Neural cell (in vitro differentiated cells): ENCODE data around the gene INPP5A. TPM values are rescaled to one million over a fixed set of nuclear protein-coding genes. Genes with fewer than 3 reads are reported as not detected.

ENCODE experiments used
- H2AFZ ChIP-seq: fragments of 200-600, 300-800 bp; sonication (generic), shearing (Covaris generic); 2 replicates; pipeline ENCODE4 v1.6.0; 2014; ENCODE audit warnings: low read depth, mild to moderate bottlenecking, antibody characterized with exemption, low read length, moderate library complexity
- H3F3A ChIP-seq: fragments of 200-600 bp; shearing (Covaris generic); 2 replicates; pipeline ENCODE4 v1.6.1; 2016; ENCODE audit warnings: mild to moderate bottlenecking, moderate library complexity, mixed read lengths, antibody characterized with exemption, low read length; ENCODE audit not compliant: insufficient read depth, poor library complexity, severe bottlenecking
- H3K27ac ChIP-seq: fragments of 200-600, 300-800 bp; sonication (generic), shearing (Covaris generic); 2 replicates; pipeline ENCODE4 v1.5.1; 2014; ENCODE audit warnings: mild to moderate bottlenecking, low read length, moderate library complexity
- H3K27me3 ChIP-seq: fragments of 300-800, 200-600 bp; sonication (generic), shearing (Covaris generic); 2 replicates; pipeline ENCODE4 v1.6.0; 2014; ENCODE audit warnings: mild to moderate bottlenecking, low read depth, low read length, moderate library complexity; ENCODE audit not compliant: insufficient read depth
- H3K36me3 ChIP-seq: fragments of 300-800, 200-600 bp; sonication (generic), shearing (Covaris generic); 2 replicates; pipeline ENCODE4 v1.5.1; 2014; ENCODE audit warnings: mild to moderate bottlenecking, antibody characterized with exemption, low read length, moderate library complexity; ENCODE audit not compliant: insufficient read depth
- H3K4me2 ChIP-seq: fragments of 300-800, 200-600 bp; sonication (generic), shearing (Covaris generic); 2 replicates; pipeline ENCODE4 v1.6.0; 2014; ENCODE audit warnings: mild to moderate bottlenecking, low read length
- H3K4me3 ChIP-seq: fragments of 300-800, 200-600 bp; sonication (generic), shearing (Covaris generic); 2 replicates; pipeline ENCODE4 v1.5.1; 2014; ENCODE audit warnings: mild to moderate bottlenecking, low read length, moderate library complexity
- H3K79me2 ChIP-seq: fragments of 200-600 bp; shearing (Covaris generic); replicated peaks from 2 replicates; pipeline ENCODE4 v1.6.0; 2014; ENCODE audit warnings: mild to moderate bottlenecking, low read length, moderate library complexity; ENCODE audit not compliant: insufficient read depth
- H3K9ac ChIP-seq: fragments of 300-800, 200-600 bp; sonication (generic), shearing (Covaris generic); 2 replicates; pipeline ENCODE4 v1.6.1; 2016; ENCODE audit warnings: mild to moderate bottlenecking, low read length, mixed read lengths
- H3K9me2 ChIP-seq: fragments of 200-600 bp; shearing (Covaris generic); 2 replicates; pipeline ENCODE4 v1.6.1; 2016; ENCODE audit warnings: mild to moderate bottlenecking, low read length, mixed read lengths; ENCODE audit not compliant: insufficient read depth
- H3K9me3 ChIP-seq: fragments of 200-600, 300-800 bp; sonication (generic), shearing (Covaris generic); 2 replicates; pipeline ENCODE4 v1.6.1; 2016; ENCODE audit warnings: mild to moderate bottlenecking, mixed run types, low read length, moderate library complexity, mixed read lengths
- H4K20me1 ChIP-seq: fragments of 200-600 bp; shearing (Covaris generic); 2 replicates; pipeline ENCODE4 v1.6.1; 2016; ENCODE audit warnings: mild to moderate bottlenecking, mixed run types; ENCODE audit not compliant: insufficient read depth
- EP300 ChIP-seq: fragments of 450-650 bp; conservative IDR thresholded peaks from 2 replicates; pipeline ENCODE4 v1.6.1; 2014; ENCODE audit warnings: antibody characterized with exemption, mild to moderate bottlenecking, moderate library complexity; ENCODE audit not compliant: poor library complexity, severe bottlenecking
- EZH2 ChIP-seq: fragments of 200-600, 300-800 bp; shearing (Covaris generic), sonication (generic); IDR thresholded peaks from 2 replicates; pipeline ENCODE4 v1.6.1; 2014; ENCODE audit warnings: antibody characterized with exemption, low read length, borderline replicate concordance, mild to moderate bottlenecking; ENCODE audit not compliant: insufficient read depth, poor library complexity, severe bottlenecking
- MXI1 ChIP-seq: fragments of 450-650 bp; conservative IDR thresholded peaks from 2 replicates; pipeline ENCODE4 v1.6.1; 2014; ENCODE audit warnings: antibody characterized with exemption, mild to moderate bottlenecking; ENCODE audit not compliant: poor library complexity, severe bottlenecking
- POLR2AphosphoS5 ChIP-seq: IDR thresholded peaks from 2 replicates; pipeline ENCODE4 v1.6.1; 2012
- RAD21 ChIP-seq: fragments of 450-650 bp; conservative IDR thresholded peaks from 2 replicates; pipeline ENCODE4 v1.6.1; 2014; ENCODE audit warnings: antibody characterized with exemption, mild to moderate bottlenecking, moderate library complexity
- SMC3 ChIP-seq: fragments of 450-650 bp; conservative IDR thresholded peaks from 2 replicates; pipeline ENCODE4 v1.6.1; 2014; ENCODE audit warnings: antibody characterized with exemption, mild to moderate bottlenecking, moderate library complexity; ENCODE audit not compliant: poor library complexity
- TAF1 ChIP-seq: IDR thresholded peaks from 2 replicates; pipeline ENCODE4 v1.6.1; 2012; ENCODE audit warnings: low read depth
- polyA plus RNA-seq: library from polyadenylated mRNA; depleted of rRNA; stranded (reverse); fragments of >200 nt; gene quantifications from 2 replicates; pipeline ENCODE4 v1.2.3, GENCODE V29; 2014
- TF ChIP-seq, protein P1 (sequence below): IDR thresholded peaks from 2 replicates; pipeline ENCODE4 v1.6.1; 2012; ENCODE audit warnings: borderline replicate concordance
- TF ChIP-seq, protein P2 (sequence below): fragments of 450-650 bp; IDR thresholded peaks from 2 replicates; pipeline ENCODE4 v1.5.1; 2014; ENCODE audit warnings: antibody characterized with exemption, mild to moderate bottlenecking, moderate library complexity; ENCODE audit not compliant: poor library complexity, severe bottlenecking

Gene INPP5A
- polyA plus RNA-seq, 1 donor from 2014 or later, result 48.8 TPM

DNA sequence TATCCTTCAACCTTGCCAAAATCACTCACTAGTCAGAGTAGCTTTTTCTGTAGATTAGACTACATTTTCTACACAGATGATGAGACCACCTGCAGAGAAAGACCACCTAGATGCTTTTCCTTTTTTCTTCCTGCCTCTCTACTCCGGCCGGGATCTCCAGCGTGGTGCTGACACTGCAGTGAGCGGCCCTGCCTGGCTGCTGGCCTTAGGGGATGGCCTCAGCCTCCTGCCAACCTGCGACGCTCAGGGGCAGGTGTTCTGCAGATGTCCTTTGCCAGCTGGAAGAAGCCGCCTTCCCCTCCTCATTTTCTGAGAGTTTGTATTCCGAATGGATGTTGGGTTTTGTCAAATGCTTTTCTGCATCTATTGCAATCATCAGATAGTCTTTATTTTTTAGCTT lies 291.8 kb downstream of the INPP5A start:
- Histone ChIP-seq H3K4me2 (no peak overlapping the region), H3K9me3 (no peaks in the 10 kb centered on the region), H3K79me2 (no peaks in the 10 kb centered on the region), H3K36me3 (no peaks in the 10 kb centered on the region), H2AFZ (no peak overlapping the region), H3F3A (peaks cover 3% of the 10 kb centered on the region), H4K20me1 (no peaks in the 10 kb centered on the region), H3K27ac (no peak overlapping the region), H3K9me2 (no peaks in the 10 kb centered on the region), H3K4me3 (no peak overlapping the region), H3K9ac (no peak overlapping the region), H3K27me3 (no peaks in the 10 kb centered on the region)
- TF ChIP-seq RAD21 (no peak), TAF1 (no peak), SMC3 (no peak), EZH2 (no peak), EP300 (no peak), MXI1 (no peak)
- TF ChIP-seq, protein P1, sequence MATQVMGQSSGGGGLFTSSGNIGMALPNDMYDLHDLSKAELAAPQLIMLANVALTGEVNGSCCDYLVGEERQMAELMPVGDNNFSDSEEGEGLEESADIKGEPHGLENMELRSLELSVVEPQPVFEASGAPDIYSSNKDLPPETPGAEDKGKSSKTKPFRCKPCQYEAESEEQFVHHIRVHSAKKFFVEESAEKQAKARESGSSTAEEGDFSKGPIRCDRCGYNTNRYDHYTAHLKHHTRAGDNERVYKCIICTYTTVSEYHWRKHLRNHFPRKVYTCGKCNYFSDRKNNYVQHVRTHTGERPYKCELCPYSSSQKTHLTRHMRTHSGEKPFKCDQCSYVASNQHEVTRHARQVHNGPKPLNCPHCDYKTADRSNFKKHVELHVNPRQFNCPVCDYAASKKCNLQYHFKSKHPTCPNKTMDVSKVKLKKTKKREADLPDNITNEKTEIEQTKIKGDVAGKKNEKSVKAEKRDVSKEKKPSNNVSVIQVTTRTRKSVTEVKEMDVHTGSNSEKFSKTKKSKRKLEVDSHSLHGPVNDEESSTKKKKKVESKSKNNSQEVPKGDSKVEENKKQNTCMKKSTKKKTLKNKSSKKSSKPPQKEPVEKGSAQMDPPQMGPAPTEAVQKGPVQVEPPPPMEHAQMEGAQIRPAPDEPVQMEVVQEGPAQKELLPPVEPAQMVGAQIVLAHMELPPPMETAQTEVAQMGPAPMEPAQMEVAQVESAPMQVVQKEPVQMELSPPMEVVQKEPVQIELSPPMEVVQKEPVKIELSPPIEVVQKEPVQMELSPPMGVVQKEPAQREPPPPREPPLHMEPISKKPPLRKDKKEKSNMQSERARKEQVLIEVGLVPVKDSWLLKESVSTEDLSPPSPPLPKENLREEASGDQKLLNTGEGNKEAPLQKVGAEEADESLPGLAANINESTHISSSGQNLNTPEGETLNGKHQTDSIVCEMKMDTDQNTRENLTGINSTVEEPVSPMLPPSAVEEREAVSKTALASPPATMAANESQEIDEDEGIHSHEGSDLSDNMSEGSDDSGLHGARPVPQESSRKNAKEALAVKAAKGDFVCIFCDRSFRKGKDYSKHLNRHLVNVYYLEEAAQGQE, result no peak
- TF ChIP-seq, protein P2, sequence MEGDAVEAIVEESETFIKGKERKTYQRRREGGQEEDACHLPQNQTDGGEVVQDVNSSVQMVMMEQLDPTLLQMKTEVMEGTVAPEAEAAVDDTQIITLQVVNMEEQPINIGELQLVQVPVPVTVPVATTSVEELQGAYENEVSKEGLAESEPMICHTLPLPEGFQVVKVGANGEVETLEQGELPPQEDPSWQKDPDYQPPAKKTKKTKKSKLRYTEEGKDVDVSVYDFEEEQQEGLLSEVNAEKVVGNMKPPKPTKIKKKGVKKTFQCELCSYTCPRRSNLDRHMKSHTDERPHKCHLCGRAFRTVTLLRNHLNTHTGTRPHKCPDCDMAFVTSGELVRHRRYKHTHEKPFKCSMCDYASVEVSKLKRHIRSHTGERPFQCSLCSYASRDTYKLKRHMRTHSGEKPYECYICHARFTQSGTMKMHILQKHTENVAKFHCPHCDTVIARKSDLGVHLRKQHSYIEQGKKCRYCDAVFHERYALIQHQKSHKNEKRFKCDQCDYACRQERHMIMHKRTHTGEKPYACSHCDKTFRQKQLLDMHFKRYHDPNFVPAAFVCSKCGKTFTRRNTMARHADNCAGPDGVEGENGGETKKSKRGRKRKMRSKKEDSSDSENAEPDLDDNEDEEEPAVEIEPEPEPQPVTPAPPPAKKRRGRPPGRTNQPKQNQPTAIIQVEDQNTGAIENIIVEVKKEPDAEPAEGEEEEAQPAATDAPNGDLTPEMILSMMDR, result no peak

DNA sequence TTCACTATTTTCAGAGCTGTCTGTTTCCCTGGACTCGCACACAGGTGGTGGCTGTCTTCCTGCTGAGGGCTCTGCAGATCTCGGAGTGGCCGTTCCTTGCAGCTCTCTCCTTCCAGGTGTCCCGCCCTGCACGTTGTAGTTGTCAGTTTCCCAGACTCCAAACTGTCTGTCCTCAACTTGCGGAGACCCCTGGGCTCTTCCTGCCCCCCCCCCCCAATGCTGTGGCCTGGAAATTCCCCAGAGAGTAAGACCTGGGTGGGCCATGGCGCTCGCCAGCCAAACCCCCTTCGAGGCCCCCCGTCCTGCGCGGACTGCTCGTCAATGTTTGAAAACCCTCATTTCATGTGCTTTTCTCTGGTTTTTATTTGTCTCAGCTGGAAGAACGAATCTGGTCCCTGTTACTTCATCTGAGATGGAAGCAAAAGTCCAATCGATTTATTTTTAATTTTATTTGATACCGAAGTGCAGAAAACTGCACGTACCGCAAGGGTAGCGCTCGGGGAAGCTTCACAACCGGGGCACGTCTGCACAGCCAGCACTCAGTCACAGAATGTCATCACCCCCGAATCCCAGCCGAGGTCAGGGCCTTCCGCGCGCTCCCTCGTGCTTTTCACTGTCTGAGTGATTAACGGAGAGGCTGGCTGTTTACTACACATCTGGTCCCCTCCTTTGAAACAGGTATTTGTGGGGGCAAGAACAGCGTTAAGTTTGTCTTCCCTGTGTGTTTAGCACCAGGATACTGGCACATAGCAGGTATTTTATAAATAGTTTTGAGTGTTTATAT lies 294.8 kb downstream of the INPP5A start:
- H3K79me2 ChIP-seq, result no peaks in the 10 kb centered on the region
- no peaks in the 10 kb centered on the region for H3K36me3 ChIP-seq
- H3K4me2 ChIP-seq, result no peak overlapping the region
- H2AFZ ChIP-seq, result no peak overlapping the region
- no peak overlapping the region for H3K4me3 ChIP-seq
- TF ChIP-seq EZH2 (no peak), TAF1 (no peak), RAD21 (no peak), POLR2AphosphoS5 (no peak)
- H3K27me3 ChIP-seq, result no peaks in the 10 kb centered on the region
- H3K9me3 ChIP-seq, result no peaks in the 10 kb centered on the region
- H3K9ac ChIP-seq, result no peak overlapping the region
- H4K20me1 ChIP-seq, result no peaks in the 10 kb centered on the region
- H3F3A ChIP-seq, result no peaks in the 10 kb centered on the region
- H3K27ac ChIP-seq, result no peak overlapping the region
- H3K9me2 ChIP-seq, result no peaks in the 10 kb centered on the region

Other genes with a start within 250 kb of the INPP5A start
- gene STK32C, start 229.8 kb upstream of the INPP5A start, polyA plus RNA-seq, result 23.2 and 36.2 TPM in 2 replicates
- 26.7 and 35.7 TPM in 2 replicates for gene LRRC27, start 205.6 kb upstream of the INPP5A start, polyA plus RNA-seq
- gene PWWP2B, start 140.6 kb upstream of the INPP5A start, polyA plus RNA-seq, result 10.7 and 13.0 TPM in 2 replicates
- 0.30 TPM in 1 of 2 replicates, not detected in the other for gene NKX6-2, start 248.4 kb downstream of the INPP5A start, polyA plus RNA-seq